Dendritic cell treated with granulocyte-macrophage colony-stimulating factor and Interleukin-4, amounts not matched to agents 40 ng/mL and 50 ng/mL, for 4 days (primary cell): Measurements from ENCODE around the gene DHCR7.
"Not testable (repeated sequence)": the region's sequence is repeated elsewhere in the genome, so short reads cannot be mapped to it uniquely, and the experiment has no call there.

Source experiments
- H3K27ac Mint-ChIP-seq: one replicate; pipeline ENCODE4 v1.8.0; 2022; ENCODE audit warnings: mild to moderate bottlenecking, mixed read lengths
- H3K27me3 Mint-ChIP-seq: one replicate; pipeline ENCODE4 v1.8.0; 2022; ENCODE audit warnings: mild to moderate bottlenecking, mixed read lengths
- H3K36me3 Mint-ChIP-seq: one replicate; pipeline ENCODE4 v1.8.0; 2022; ENCODE audit warnings: low read depth, mixed read lengths
- H3K4me1 Mint-ChIP-seq: one replicate; pipeline ENCODE4 v1.8.0; 2022; ENCODE audit warnings: low read depth, mixed read lengths
- H3K4me3 Mint-ChIP-seq: one replicate; pipeline ENCODE4 v1.8.0; 2022; ENCODE audit warnings: mild to moderate bottlenecking, moderate library complexity, mixed read lengths
- H3K9me3 Mint-ChIP-seq: one replicate; pipeline ENCODE4 v1.8.0; 2022; ENCODE audit warnings: mixed read lengths
- intact Hi-C: fragments of 100-400 bp; cut with micrococcal nuclease; formaldehyde crosslinking; loops from one replicate; pipeline ENCODE4 v1.15.0; 2022

Gene DHCR7

DNA sequence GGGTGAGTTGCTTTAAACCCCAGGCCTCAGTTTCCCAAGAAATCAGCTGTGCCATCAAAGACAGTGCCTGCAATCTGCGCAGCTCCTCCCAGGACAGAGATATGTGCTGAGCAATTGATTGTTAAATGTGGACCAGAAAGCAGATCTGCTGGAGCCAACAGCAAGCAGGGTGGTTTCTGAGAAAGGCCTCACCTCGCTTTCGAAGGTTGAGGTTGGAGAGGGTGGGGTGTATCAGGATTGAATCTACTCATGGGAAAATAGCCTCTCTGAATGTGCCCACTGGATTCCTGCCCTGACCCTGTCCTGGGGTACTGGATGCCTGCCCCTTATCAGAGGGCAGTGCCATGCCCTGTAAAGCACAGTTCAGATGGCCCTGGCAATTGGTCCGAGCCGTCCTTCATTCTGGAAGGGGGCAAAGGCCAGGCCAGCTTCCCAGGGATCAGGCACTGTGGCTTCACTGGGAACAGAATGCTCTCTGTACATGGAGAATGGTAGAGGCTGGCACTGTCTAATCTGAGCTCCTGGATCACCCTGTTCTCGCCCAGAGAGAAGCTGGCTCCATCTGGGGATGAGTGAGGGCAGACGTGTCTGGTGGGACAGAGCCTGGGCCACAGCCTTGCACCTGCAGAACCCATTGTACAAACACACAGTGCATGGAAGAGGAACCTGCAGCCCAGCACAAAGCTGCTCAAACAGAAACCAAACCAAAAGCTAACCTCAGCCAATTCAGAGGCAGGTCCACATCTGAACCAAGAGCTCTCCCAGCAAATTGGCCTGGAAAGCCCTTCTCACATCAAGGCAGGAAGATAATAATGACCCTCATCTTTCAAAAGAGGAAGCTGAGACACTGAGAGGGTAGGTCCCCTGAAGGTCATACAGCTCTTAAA is 15.2 kb downstream of the DHCR7 start:
- H3K4me1 Mint-ChIP-seq: peaks cover 6% of the 10 kb centered on the region
- H3K9me3 Mint-ChIP-seq: no peaks in the 10 kb centered on the region
- H3K27ac Mint-ChIP-seq: peak overlapping the region; percentile 18
- no peak overlapping the region for H3K4me3 Mint-ChIP-seq
- intact Hi-C loops: no loop called here
- H3K27me3 Mint-ChIP-seq: peaks cover 1% of the 10 kb centered on the region
- H3K36me3 Mint-ChIP-seq: peaks cover 38% of the 10 kb centered on the region

DNA sequence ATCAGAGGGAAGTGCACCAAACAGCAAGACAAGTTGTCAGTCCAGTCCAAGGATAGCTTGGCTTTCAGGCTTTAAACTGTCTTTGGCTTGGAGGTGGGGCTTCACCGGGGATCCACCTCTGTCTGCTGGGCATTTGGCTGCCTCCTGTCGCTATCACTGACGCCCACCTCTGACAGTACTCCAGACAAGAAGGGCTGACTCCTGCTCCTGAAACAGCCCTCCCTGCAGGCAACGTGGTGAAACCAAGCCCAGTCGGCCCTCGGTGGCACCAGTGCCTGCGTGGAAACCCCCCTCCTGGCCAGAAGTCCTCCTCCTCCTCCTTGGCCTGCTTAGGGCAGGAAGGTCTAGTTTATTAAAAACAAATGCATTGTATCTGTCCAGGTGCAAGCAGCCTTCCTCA is 16.9 kb downstream of the DHCR7 start:
- intact Hi-C loops: no loop called here
- no peaks in the 10 kb centered on the region for H3K9me3 Mint-ChIP-seq
- H3K36me3 Mint-ChIP-seq: peaks cover 20% of the 10 kb centered on the region
- H3K4me1 Mint-ChIP-seq: peaks cover 6% of the 10 kb centered on the region
- no peak overlapping the region for H3K27ac Mint-ChIP-seq
- peaks cover 3% of the 10 kb centered on the region for H3K27me3 Mint-ChIP-seq
- H3K4me3 Mint-ChIP-seq: no peak overlapping the region

DNA sequence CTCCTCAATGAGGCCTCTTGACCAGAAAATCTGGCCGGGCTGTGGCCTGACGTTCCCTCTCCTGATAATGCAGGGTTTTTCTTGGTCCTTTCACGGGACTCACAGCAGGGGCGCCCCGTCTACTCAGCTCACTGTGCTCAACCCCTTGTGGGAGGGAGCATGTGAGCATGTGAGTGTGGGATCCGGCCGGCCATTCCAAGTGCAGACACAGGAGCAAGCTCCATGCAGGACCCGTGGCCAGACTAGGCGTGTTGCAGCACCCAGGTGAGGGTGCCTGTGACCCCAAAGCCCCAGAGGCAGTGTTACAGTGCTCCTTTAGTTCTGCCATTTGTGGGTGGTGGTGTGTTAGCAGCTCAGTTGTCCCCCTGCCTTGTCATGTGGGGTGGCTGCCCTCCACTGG is 18.0 kb downstream of the DHCR7 start:
- intact Hi-C loops: no loop called here
- H3K4me1 Mint-ChIP-seq: peaks cover 6% of the 10 kb centered on the region
- H3K4me3 Mint-ChIP-seq: no peak overlapping the region
- no peaks in the 10 kb centered on the region for H3K9me3 Mint-ChIP-seq
- H3K36me3 Mint-ChIP-seq: peaks cover 11% of the 10 kb centered on the region
- no peak overlapping the region for H3K27ac Mint-ChIP-seq
- H3K27me3 Mint-ChIP-seq: peaks cover 3% of the 10 kb centered on the region

DNA sequence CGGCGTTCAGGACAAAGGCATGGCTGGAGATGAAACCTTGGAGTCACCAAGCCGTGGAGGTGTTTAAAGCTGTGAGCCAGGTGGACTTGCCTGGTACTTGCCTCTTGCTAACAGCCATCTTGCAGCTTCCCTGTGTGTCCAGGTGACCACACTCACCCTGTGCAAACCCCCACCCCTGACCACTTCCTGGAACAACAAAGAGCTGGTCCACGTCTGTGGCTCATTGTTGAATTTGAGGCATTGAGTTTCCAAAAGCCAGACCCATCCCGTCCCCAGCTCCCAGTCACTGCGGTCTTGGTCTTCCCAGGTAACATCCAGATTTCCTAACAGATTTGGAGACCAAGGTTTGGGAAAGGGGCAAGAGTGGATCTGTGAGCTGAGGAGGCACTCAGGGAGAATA is 18.5 kb downstream of the DHCR7 start:
- peaks cover 6% of the 10 kb centered on the region for H3K4me1 Mint-ChIP-seq
- no peaks in the 10 kb centered on the region for H3K9me3 Mint-ChIP-seq
- H3K4me3 Mint-ChIP-seq: no peak overlapping the region
- no peak overlapping the region for H3K27ac Mint-ChIP-seq
- H3K27me3 Mint-ChIP-seq: peaks cover 3% of the 10 kb centered on the region
- peaks cover 6% of the 10 kb centered on the region for H3K36me3 Mint-ChIP-seq
- intact Hi-C loops: no loop called here

DNA sequence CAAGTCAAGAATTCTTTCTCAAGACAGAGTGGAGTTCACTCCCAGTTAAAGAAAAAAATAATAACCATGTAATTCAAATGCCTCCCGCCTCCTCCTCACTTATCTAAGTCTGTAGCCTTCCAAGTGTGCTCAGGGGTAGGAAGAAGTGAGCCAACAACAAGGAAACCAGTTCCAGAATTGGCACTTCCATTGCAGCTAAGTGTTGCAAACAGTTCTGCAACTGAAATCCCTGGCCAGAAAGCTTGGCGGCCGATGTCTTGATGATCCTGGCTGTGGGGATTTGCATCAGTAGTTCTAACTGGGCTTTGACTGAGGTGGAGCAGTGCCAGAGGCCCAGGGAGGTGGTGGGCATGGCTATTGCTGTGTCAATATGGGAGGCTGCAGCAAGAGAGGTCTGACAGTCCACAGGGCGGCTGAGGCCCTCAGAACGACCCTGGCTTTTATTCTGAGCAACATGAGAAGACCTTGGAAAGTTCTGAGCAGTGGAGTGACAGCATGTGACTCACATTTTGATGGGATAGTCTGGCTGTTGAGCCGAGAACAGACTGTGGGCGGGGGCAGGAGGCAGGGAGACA is 19.2 kb downstream of the DHCR7 start:
- Mint-ChIP-seq H3K4me1 (peaks cover 6% of the 10 kb centered on the region), H3K27ac (no peak overlapping the region), H3K36me3 (no peaks in the 10 kb centered on the region), H3K4me3 (no peak overlapping the region), H3K9me3 (no peaks in the 10 kb centered on the region), H3K27me3 (peaks cover 3% of the 10 kb centered on the region)
- intact Hi-C loops: no loop called here

DNA sequence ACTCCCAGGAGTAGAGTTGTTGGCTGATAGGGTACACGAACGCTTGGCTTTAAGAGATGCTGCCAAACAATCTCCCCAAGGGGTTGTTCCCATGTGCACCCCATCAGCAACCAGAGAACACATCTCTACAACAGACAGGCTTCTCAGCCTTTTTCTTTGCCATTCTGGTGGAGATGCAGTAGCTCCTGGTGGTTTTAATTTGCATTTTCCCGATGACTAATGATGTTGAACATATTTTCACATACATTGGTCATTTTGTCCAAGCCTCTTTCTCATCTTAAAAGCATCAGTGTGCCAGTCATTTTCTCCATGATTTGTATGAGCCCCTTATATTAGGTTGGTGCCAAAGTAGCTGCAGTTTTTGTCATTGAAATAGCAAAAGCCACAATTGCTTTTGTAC is 21.8 kb downstream of the DHCR7 start:
- Mint-ChIP-seq H3K4me3 (no peak overlapping the region), H3K4me1 (no peaks in the 10 kb centered on the region), H3K27ac (no peak overlapping the region), H3K36me3 (no peaks in the 10 kb centered on the region), H3K9me3 (no peaks in the 10 kb centered on the region), H3K27me3 (peaks cover 3% of the 10 kb centered on the region)
- intact Hi-C loops: no loop called here

DNA sequence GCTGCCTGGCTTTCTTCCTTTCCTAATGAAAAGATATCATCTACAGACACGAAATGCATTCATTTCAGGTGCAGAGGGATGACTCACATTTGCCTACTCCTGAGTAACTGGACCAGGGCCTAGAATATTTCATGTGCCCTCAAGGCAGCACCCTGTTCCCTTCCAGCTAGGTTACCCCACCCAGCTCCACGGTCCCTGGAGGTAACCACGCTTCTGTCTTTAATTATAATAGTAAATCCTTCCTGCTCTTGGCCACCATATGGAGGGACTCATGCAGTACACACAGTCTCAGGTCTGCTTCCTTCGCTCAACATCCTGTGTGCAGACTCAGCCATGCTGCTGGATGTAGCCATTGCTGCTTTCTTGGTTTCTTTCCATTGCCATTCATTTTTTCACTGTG is 22.3 kb downstream of the DHCR7 start:
- no peaks in the 10 kb centered on the region for H3K9me3 Mint-ChIP-seq
- H3K4me1 Mint-ChIP-seq: no peaks in the 10 kb centered on the region
- intact Hi-C loops: no loop called here
- no peak overlapping the region for H3K27ac Mint-ChIP-seq
- no peak overlapping the region for H3K4me3 Mint-ChIP-seq
- H3K27me3 Mint-ChIP-seq: peaks cover 2% of the 10 kb centered on the region
- no peaks in the 10 kb centered on the region for H3K36me3 Mint-ChIP-seq

DNA sequence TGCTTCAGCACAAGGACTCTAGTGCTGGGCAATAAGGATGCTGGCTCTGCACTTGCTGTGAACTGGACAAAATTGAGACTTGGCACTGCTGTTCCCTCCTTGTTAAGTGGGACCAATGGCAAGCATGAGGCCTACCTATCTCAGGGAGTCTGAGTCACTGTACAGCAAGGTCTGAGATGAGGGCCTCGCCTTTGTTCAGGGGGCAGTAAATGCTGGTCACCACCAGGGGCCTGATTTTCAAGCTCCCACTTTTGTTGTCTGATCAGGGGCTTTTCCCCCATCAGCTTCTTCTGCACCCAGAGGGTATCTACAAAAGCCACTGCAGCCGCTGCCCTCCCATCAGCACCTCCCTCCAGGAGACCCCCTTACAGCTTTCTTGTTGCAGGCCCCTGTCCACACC is 22.8 kb downstream of the DHCR7 start:
- Mint-ChIP-seq H3K9me3 (no peaks in the 10 kb centered on the region), H3K4me3 (no peak overlapping the region), H3K4me1 (no peaks in the 10 kb centered on the region), H3K27ac (no peak overlapping the region), H3K36me3 (no peaks in the 10 kb centered on the region), H3K27me3 (peaks cover 2% of the 10 kb centered on the region)
- intact Hi-C loops: no loop called here

DNA sequence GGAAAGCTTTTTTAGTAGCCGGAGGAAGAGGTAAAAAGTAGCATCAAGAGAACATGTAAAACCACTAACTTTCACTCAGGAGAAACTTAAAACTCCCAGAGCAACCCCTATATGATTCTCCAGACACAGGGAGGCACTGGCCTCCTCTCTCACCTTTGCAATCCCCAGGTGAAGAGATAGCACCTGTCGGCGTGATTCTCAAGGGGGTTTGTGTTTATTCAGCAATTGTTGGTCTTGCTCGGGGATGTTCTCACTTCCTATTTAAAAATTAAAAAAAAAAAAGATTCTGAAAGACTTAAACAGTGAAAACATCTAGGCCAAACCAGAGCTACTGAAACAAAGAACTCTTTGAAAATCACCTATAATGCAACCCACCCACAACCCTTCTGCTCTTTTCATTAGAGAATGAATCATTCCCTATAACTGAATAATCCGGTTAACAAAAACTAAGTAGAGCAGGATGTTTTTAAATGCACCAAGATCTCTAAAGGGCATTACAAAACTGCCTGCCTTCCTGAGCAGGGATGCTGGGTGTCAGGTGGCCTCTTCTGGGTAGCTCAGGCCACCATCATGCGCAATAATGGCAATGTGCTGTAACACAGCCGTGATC is 24.9 kb downstream of the DHCR7 start:
- Mint-ChIP-seq H3K27ac (no peak overlapping the region), H3K4me3 (no peak overlapping the region), H3K9me3 (no peaks in the 10 kb centered on the region), H3K36me3 (no peaks in the 10 kb centered on the region), H3K4me1 (no peaks in the 10 kb centered on the region), H3K27me3 (peaks cover 4% of the 10 kb centered on the region)
- intact Hi-C loops: no loop called here

DNA sequence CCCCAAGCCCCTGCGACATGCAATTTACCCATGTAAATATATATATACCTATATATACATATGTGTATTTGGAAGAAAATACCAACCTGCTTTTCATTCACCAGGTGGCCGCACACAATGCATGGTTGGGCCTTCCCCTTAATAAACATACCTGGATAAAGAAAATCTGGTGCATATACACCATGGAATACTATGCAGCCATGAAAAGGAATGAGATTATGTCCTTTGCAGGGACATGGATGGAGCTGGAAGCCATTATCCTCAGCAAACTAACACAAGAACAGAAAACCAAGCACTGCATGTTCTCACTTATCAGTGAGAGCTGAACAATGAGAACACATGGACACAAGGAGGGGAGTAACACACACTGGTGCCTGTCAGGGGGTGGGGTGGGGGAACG is 25.9 kb downstream of the DHCR7 start:
- intact Hi-C loops, H3K4me1 Mint-ChIP-seq, H3K9me3 Mint-ChIP-seq, H3K27me3 Mint-ChIP-seq, H3K36me3 Mint-ChIP-seq, H3K27ac Mint-ChIP-seq, H3K4me3 Mint-ChIP-seq: not testable (repeated sequence)

DNA sequence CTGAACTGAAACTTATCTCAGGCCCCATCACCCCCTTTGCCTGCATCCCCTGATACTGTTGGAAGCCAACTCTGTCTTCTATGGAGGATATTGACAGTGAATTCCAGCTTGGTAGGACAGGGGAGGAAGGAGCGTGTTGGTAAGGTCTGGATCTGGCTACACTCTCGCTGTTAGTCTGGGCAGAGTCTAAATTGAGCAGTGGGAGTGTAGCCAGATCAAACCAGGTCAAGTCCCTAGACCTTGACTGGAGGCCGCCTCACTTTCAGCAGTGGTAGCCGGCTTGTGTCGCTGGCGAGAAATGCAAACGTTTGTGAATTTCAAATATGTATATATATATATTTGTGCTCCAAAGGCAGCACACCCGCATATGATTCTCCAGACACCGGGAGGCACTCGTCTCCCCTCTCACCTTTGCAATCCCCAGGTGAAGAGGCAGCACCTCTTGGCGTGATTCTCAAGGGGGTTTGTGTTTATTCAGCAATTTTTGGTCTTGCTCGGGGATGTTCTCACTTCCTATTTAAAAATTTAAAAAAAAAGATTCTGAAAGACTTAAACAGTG is 26.7 kb downstream of the DHCR7 start:
- Mint-ChIP-seq H3K4me3 (no peak overlapping the region), H3K27me3 (peaks cover 2% of the 10 kb centered on the region), H3K4me1 (no peaks in the 10 kb centered on the region), H3K36me3 (no peaks in the 10 kb centered on the region), H3K9me3 (no peaks in the 10 kb centered on the region), H3K27ac (no peak overlapping the region)
- intact Hi-C loops: no loop called here

DNA sequence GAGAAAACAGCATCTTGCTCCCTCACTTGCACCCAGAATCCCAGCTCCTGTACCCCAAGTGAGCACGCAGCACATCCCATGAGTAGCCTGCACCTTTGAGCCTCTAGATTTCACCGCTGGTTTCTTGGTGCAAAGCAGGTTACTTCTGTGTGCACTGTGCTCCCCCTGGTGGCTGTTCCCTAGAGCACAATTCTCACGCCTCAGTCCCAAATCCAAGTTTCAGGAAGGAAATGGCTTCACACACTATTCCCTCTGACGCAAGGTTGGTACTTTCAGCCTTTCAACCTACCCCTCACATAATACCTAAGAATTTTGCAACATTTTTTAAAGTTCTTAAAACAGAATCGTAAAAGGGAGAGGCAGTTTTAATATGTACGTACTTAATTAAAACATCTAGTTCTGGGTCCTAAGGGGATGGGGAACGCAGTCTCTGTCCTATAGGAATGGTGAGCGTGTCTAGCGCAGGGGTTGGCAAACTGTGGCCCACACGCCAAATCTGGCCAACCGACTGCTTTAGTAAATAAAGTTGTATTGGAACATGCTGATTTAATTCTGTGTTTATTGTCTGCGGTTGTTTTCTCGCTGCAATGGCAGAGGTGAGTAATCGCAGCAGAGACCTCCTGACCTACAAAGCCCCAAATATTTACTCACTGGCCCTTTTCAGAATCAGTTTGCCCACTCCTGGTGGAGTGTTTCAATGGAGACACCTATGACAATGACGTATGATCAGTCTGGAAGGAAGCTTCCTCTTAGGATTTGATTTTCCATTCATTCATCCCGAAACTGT is 27.5 kb downstream of the DHCR7 start:
- intact Hi-C loops: no loop called here
- Mint-ChIP-seq H3K27ac (no peak overlapping the region), H3K27me3 (peaks cover 2% of the 10 kb centered on the region), H3K4me3 (no peak overlapping the region), H3K36me3 (no peaks in the 10 kb centered on the region), H3K9me3 (no peaks in the 10 kb centered on the region), H3K4me1 (no peaks in the 10 kb centered on the region)

DNA sequence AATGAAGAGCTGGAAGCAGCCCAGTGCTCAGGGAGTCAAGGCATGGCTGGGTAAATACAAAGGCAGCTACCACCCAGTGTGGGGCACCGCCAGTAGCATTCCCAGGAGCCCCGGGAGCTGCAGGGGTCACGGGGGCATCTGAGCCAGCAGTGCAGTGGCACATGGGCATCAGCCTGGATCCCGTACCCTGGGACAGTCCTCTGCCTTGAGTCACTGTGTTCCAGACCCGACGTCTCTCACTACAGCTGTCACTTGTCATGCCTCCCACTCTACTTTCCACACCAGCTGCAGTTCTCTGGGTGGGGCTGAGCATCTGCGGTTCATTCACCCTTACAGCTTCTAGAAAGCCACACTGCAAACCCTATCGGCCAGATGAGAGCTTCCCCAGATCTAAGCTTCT is 29.6 kb downstream of the DHCR7 start:
- no peaks in the 10 kb centered on the region for H3K36me3 Mint-ChIP-seq
- no peak overlapping the region for H3K27ac Mint-ChIP-seq
- no peaks in the 10 kb centered on the region for H3K9me3 Mint-ChIP-seq
- peaks cover 4% of the 10 kb centered on the region for H3K27me3 Mint-ChIP-seq
- no peak overlapping the region for H3K4me3 Mint-ChIP-seq
- H3K4me1 Mint-ChIP-seq: no peaks in the 10 kb centered on the region
- intact Hi-C loops: no loop called here

DNA sequence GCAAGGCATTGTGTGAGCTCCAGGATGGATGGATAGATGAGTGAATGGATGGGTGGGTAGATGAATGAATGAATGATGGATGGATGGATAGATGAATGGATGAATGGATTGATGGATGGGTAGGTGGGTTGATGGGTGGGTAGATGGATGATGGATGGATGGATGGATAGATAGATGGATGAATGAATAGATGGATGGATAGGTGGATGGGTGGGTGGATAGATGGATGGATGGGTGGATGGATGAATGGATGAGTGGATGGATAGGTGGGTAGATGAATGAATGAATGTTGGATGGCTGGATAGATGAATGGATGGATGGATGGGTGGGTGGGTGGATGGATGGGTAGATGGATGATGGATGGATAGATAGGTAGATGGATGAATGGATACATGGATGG is 33.5 kb downstream of the DHCR7 start:
- H3K27me3 Mint-ChIP-seq: peaks cover 5% of the 10 kb centered on the region
- intact Hi-C loops: no loop called here

More for the DNA sequence above, 33.5 kb downstream of the DHCR7 start:
- Mint-ChIP-seq H3K4me1 (no peaks in the 10 kb centered on the region), H3K36me3 (no peaks in the 10 kb centered on the region), H3K4me3 (no peak overlapping the region), H3K9me3 (no peaks in the 10 kb centered on the region), H3K27ac (no peak overlapping the region)
